GM23338 (cell line): ENCODE data around the gene PDCD10.

Source experiments
- CTCF ChIP-seq, 2 experiments: fragments of 200-600 bp in 1 of 2; sonication (generic) in 1 of 2; conservative IDR thresholded peaks; 2 replicates each; pipeline versions ENCODE4 v1.5.1 to v1.6.1; 2016 to 2017; ENCODE audit warnings: antibody characterized with exemption in 2 of 2, low read depth in 2 of 2, mild to moderate bottlenecking in 2 of 2, moderate library complexity in 1 of 2
- ETS1 ChIP-seq: IDR thresholded peaks from 2 replicates; pipeline ENCODE4 v1.6.1; 2016; ENCODE audit warnings: antibody characterized with exemption
- POLR2AphosphoS5 ChIP-seq: IDR thresholded peaks from 2 replicates; pipeline ENCODE4 v1.6.1; 2016; ENCODE audit warnings: antibody characterized with exemption, low read depth
- ZNF114 ChIP-seq: fragments of 250-450 bp; sonication (Bioruptor Pico); IDR thresholded peaks from 2 replicates; pipeline ENCODE4 v1.5.0; 2020; ENCODE audit warnings: mild to moderate bottlenecking, moderate library complexity

- TF ChIP-seq CTCF (conservative IDR thresholded peaks at IDR 0.05; ENCODE audit: low read depth in 2 of 2) (no peak), POLR2AphosphoS5 (no peak), ETS1 (no peak), ZNF114 (CRISPR knock-in tag) (no peak)
Measured at GRCh38 chr3:167749728-167750127, 15.0 kb upstream of the PDCD10 start.
